Common myeloid progenitor, CD34-positive (primary cell): ENCODE results near the gene CLEC16A.

Experiments
- CTCF ChIA-PET: fragments of 350-600 bp; sonication (Branson Sonifier 250); formaldehyde crosslinking; loops from one replicate; lab custom pipeline; 2021; ENCODE audit warnings: antibody characterized with exemption; lab: Charles Lee
- POLR2A ChIA-PET: fragments of 350-600 bp; sonication (Branson Sonifier 250); formaldehyde crosslinking; loops from one replicate; lab custom pipeline; 2021; ENCODE audit warnings: antibody characterized with exemption; lab: Charles Lee
- DNase-seq, 3 donors: peaks; one replicate each; pipeline versions ENCODE4 v3.0.0 to v3.0.0-alpha.2; 2013
- H3K27ac ChIP-seq, 2 experiments: 1 replicate in 1 of 2; 2 replicates in 1 of 2; pipeline ENCODE4 v1.7.0; 2013; ENCODE audit warnings: inconsistent platforms in 2 of 2, low read length in 2 of 2, mild to moderate bottlenecking in 2 of 2, low read depth in 1 of 2, moderate library complexity in 1 of 2; ENCODE audit not compliant: severe bottlenecking in 2 of 2, insufficient read depth in 1 of 2, poor library complexity in 1 of 2
- H3K27me3 ChIP-seq, 5 experiments: replicated peaks in 2 of 5; 1 replicate in 3 of 5; 2 replicates in 2 of 5; pipeline versions ENCODE4 v1.6.1 to v1.7.0; 2013; ENCODE audit warnings: low read length in 4 of 5, mild to moderate bottlenecking in 2 of 5, moderate library complexity in 2 of 5, inconsistent platforms in 1 of 5; ENCODE audit not compliant: insufficient read depth in 5 of 5, control insufficient read depth in 4 of 5
- H3K36me3 ChIP-seq, 4 experiments: 1 replicate in 2 of 4; 2 replicates in 2 of 4; pipeline versions ENCODE4 v1.6.1 to v1.7.0; 2013; ENCODE audit warnings: low read length in 3 of 4, control low read depth in 1 of 4, mild to moderate bottlenecking in 1 of 4; ENCODE audit not compliant: control insufficient read depth in 4 of 4, insufficient read depth in 4 of 4
- H3K4me1 ChIP-seq, 4 experiments: 1 replicate in 3 of 4; 2 replicates in 1 of 4; pipeline versions ENCODE4 v1.6.1 to v1.7.1; 2013; ENCODE audit warnings: low read length in 3 of 4, mild to moderate bottlenecking in 3 of 4, control low read depth in 1 of 4, inconsistent platforms in 1 of 4, moderate library complexity in 1 of 4; ENCODE audit not compliant: control insufficient read depth in 4 of 4, insufficient read depth in 4 of 4; ENCODE audit errors: control extremely low read depth in 1 of 4
- H3K4me3 ChIP-seq, 7 experiments: 1 replicate in 4 of 7; 2 replicates in 3 of 7; pipeline versions ENCODE4 v1.5.1 to v1.7.0; 2013; ENCODE audit warnings: mild to moderate bottlenecking in 7 of 7, low read length in 6 of 7, moderate library complexity in 6 of 7, inconsistent platforms in 2 of 7, low read depth in 2 of 7, control low read depth in 1 of 7; ENCODE audit not compliant: insufficient read depth in 4 of 7, control insufficient read depth in 1 of 7; ENCODE audit errors: extremely low read depth in 1 of 7
- H3K9me3 ChIP-seq, 5 experiments: 1 replicate in 4 of 5; 2 replicates in 1 of 5; pipeline versions ENCODE4 v1.6.1 to v1.7.1; 2013; ENCODE audit warnings: low read length in 4 of 5, mild to moderate bottlenecking in 2 of 5, inconsistent platforms in 1 of 5, low read depth in 1 of 5, moderate library complexity in 1 of 5; ENCODE audit not compliant: control insufficient read depth in 4 of 5, insufficient read depth in 2 of 5; ENCODE audit errors: control extremely low read depth in 1 of 5
- WGBS: methylation state at CpG from one replicate; pipeline ENCODE4 v1.1.5; 2013; ENCODE audit not compliant: insufficient coverage; 5-methylcytosine and 5-hydroxymethylcytosine counted together

The CLEC16A gene

DNA sequence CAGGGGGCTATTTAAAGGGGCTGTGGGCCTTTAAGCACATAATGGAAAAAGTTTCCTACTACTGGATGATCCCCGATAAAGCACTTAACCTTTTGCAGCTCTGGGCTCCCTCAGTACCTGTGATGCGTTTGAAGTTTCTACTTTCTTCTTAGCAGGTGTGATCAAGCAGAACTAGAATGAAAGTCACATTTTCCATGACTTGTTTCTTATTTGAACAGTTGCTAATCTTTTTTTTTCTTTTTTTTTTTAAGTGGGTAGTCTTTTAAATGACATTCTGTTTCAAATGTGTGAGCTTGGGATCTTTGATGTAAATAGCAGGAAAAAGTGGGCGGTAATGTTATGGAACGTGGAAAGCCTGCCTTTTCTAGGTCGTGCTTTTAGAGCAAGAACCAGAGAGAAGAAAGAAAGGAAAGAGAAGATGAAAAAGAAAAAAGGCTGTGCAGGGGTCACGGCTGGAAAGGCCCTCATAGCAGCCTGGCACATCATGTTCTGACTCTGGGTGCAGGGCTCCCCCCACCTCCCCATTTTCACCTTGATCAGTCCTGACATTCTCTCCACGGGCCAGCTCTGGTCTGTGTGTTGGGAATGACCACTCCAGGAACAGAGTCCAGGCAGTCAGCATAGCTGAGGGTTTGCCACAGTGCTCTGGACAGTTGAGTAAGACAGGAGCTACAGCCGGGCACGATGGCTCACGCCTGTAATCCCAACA lies 150.6 kb downstream of the CLEC16A start:
- no peak overlapping the region for H3K4me3 ChIP-seq
- peak in 2 of 3 donors; percentile 34 to 48 for DNase-seq
- CTCF ChIA-PET = interaction anchor here (1.1 to 1.5 kb wide), 3 partner anchors 10 to 22 kb away, joined by 3 to 6 read pairs (median 3); no protein-coding TSS in a partner anchor
- POLR2A ChIA-PET = interaction anchor here (0.7 to 1.0 kb wide), 2 partner anchors 12 to 43 kb away, joined by 3 to 4 read pairs; no protein-coding TSS in a partner anchor
- H3K27ac ChIP-seq = peak overlapping the region in 1 of 2 experiments; percentile 67
- no peaks in the 10 kb centered on the region for H3K9me3 ChIP-seq
- WGBS = 78% methylated on average over 8 of the region's 10 CpGs
- no peaks in the 10 kb centered on the region for H3K27me3 ChIP-seq
- peaks cover 11 to 60% (median 52%) of the 10 kb centered on the region in 4 experiments for H3K4me1 ChIP-seq
- peaks cover 0 to 11% (median 2%) of the 10 kb centered on the region in 4 experiments for H3K36me3 ChIP-seq

DNA sequence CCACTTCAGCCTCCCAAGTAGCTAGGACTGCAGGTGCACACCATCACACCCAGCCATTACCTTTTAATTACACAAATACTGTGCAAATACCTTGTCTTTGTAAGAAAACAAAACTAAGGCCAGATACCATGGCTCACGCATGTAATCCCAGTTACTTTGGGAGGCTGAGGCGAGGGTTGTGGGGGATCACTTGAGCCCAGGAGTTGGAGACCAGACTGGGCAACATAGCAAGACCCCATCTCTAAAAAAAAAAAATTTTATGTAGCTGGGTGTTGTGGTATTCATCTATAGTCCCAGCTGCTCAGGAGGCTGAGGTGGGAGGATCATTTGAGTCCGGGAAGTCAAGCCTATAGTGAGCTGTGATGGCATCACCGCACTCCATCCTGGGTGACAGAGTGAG lies 151.6 kb downstream of the CLEC16A start:
- Histone ChIP-seq H3K9me3 (no peaks in the 10 kb centered on the region), H3K27me3 (no peaks in the 10 kb centered on the region), H3K27ac (no peak overlapping the region), H3K4me3 (no peak overlapping the region), H3K36me3 (peaks cover 0 to 11% (median 2%) of the 10 kb centered on the region in 4 experiments), H3K4me1 (peaks cover 11 to 57% (median 49%) of the 10 kb centered on the region in 4 experiments)
- DNase-seq = no peak
- POLR2A ChIA-PET = interaction anchor here (0.7 kb wide), 1 partner anchor 43 kb away, joined by 3 read pairs; no protein-coding TSS in a partner anchor
- 71% methylated on average over 1 of the region's 4 CpGs for WGBS
- CTCF ChIA-PET = interaction anchor here (1.5 kb wide), 1 partner anchor 23 kb away, joined by 3 read pairs; no protein-coding TSS in a partner anchor

GRCh38 chr16:11097094-11097786 lies 152.9 kb downstream of the CLEC16A start:
- H3K36me3 ChIP-seq = peaks cover 0 to 11% (median 2%) of the 10 kb centered on the region in 4 experiments
- WGBS = 100% methylated on average over 6 of the region's 8 CpGs
- peaks cover 11 to 50% (median 37%) of the 10 kb centered on the region in 4 experiments for H3K4me1 ChIP-seq
- H3K27ac ChIP-seq = no peak overlapping the region
- ChIA-PET CTCF (interaction anchor here (0.7 to 1.3 kb wide), 6 partner anchors 9 to 159 kb away, joined by 3 read pairs; partner anchors contain the start of gene SOCS1), POLR2A (no interaction called here)
- no peak overlapping the region for H3K4me3 ChIP-seq
- H3K9me3 ChIP-seq = no peaks in the 10 kb centered on the region
- no peaks in the 10 kb centered on the region for H3K27me3 ChIP-seq
- DNase-seq = no peak

DNA sequence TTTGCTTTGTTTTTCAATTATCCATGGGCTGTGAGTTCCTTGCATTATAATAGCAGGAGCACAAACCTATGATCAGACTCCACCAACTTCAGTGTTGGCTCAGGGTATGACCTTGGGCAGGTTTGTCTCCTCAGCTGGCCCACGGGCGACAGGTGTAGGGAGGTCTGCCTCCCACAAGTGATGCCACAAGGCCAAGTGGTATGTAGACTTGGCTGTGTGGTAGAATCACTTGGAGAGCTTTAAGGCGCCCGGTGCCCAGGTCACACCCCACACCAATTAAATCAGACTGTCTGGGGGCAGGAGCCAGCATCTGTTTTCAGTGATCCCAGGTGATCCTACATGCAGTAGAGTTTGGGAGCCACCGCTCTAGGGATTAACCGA lies 153.4 kb downstream of the CLEC16A start:
- CTCF ChIA-PET = interaction anchor here (0.5 to 1.3 kb wide), 6 partner anchors 8 to 158 kb away, joined by 3 read pairs; partner anchors contain the start of gene SOCS1
- POLR2A ChIA-PET = no interaction called here

DNA sequence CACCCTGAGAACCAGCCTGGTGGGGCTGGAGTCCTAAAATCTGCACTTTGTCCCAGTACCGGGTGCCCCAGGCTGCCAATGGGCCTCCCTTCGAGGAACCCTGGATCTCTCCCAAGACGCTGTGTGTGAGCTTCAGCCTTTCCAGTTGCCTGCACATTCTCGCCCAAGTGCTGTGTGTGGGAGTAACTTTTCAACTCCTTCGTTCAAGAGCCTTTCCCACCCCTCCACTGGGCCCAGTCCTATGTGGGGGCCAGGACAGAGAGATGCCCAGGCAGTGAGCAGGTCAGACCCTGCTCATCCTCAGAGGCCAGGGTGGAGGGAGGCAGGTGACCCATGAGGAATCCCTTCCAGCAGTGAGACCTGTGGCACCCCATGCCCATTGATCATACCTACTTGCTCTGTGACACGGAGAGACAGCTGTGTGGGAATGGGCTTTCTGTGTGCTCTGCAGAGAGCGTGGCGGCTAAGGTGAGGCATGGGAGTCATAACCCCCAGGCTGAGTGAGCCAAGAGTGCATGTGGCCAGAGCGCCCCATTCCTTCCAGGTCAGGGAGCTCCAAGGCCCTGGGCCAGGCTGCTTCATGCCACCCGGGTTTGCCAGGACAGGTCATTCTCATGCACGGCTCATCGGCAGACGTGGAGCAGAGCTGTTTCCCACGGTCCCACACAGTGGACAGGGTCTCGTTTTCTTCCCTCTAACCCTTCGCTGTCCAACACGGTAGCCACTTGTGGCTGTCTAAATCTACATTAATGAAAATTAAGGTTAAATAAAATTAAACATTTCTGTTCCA lies 154.4 kb downstream of the CLEC16A start:
- no peaks in the 10 kb centered on the region for H3K27me3 ChIP-seq
- H3K27ac ChIP-seq = no peak overlapping the region
- ChIA-PET POLR2A (no interaction called here), CTCF (no interaction called here)
- no peak overlapping the region for H3K4me3 ChIP-seq
- no peak for DNase-seq
- no peaks in the 10 kb centered on the region for H3K9me3 ChIP-seq
- WGBS = 98% methylated on average over 15 of the region's 17 CpGs
- peaks cover 0 to 10% (median 2%) of the 10 kb centered on the region in 4 experiments for H3K36me3 ChIP-seq
- H3K4me1 ChIP-seq = peaks cover 11 to 35% (median 24%) of the 10 kb centered on the region in 4 experiments

More for the DNA sequence above, 153.4 kb downstream of the CLEC16A start:
- 100% methylated on average over 4 of the region's 6 CpGs for WGBS
- no peaks in the 10 kb centered on the region for H3K9me3 ChIP-seq
- no peak for DNase-seq
- no peak overlapping the region for H3K4me3 ChIP-seq
- no peak overlapping the region for H3K27ac ChIP-seq
- no peaks in the 10 kb centered on the region for H3K27me3 ChIP-seq
- H3K36me3 ChIP-seq = peaks cover 0 to 11% (median 2%) of the 10 kb centered on the region in 4 experiments
- peaks cover 11 to 45% (median 34%) of the 10 kb centered on the region in 4 experiments for H3K4me1 ChIP-seq

GRCh38 chr16:11099672-11100205 lies 155.4 kb downstream of the CLEC16A start:
- Histone ChIP-seq H3K4me1 (peaks cover 9 to 32% (median 19%) of the 10 kb centered on the region in 4 experiments), H3K9me3 (no peaks in the 10 kb centered on the region), H3K4me3 (no peak overlapping the region), H3K36me3 (peaks cover 0 to 10% (median 2%) of the 10 kb centered on the region in 4 experiments), H3K27ac (no peak overlapping the region), H3K27me3 (no peaks in the 10 kb centered on the region)
- POLR2A ChIA-PET = no interaction called here
- CTCF ChIA-PET = interaction anchor here (0.9 to 1.1 kb wide), 3 partner anchors 10 to 48 kb away, joined by 3 to 4 read pairs (median 3); no protein-coding TSS in a partner anchor
- no peak for DNase-seq
- WGBS = 100% methylated on average over 4 of the region's 7 CpGs
